Endothelial cell of umbilical vein (primary cell): ENCODE results near the gene WNT11.

ENCODE experiments used
- CTCF ChIP-seq, 2 donors: IDR thresholded peaks; 1 replicate in 1 of 2; 2 replicates in 1 of 2; pipeline ENCODE4 v1.5.1; 2011; ENCODE audit warnings: low read length in 2 of 2, mild to moderate bottlenecking in 2 of 2, moderate library complexity in 2 of 2, control low read depth in 1 of 2, inconsistent platforms in 1 of 2, low read depth in 1 of 2; ENCODE audit not compliant: insufficient read depth in 1 of 2; ENCODE audit errors: extremely low read depth in 1 of 2
- EZH2 ChIP-seq: IDR thresholded peaks from 2 replicates; pipeline ENCODE4 v1.6.1; 2012; ENCODE audit warnings: borderline replicate concordance, low read depth, mild to moderate bottlenecking, moderate library complexity, low read length, inconsistent platforms; ENCODE audit not compliant: severe bottlenecking
- MAX ChIP-seq: IDR thresholded peaks from 2 replicates; pipeline ENCODE4 v1.6.1; 2011; ENCODE audit not compliant: insufficient read depth, insufficient read length

- TF ChIP-seq MAX (no peak), CTCF (IDR thresholded peaks at IDR 0.05; ENCODE audit: extremely low read depth in 1 of 2, insufficient read depth in 1 of 2, low read depth in 1 of 2, low read length in 2 of 2) (no peak), EZH2 (no peak)
These were observed 38.1 kb upstream of the WNT11 start for GRCh38 chr11:76244316-76244851.
